ENCODE data around the gene CT45A7.
"Not testable (repeated sequence)": the region's sequence is repeated elsewhere in the genome, so short reads cannot be mapped to it uniquely, and the experiment has no call there.

The CT45A7 gene, protein sequence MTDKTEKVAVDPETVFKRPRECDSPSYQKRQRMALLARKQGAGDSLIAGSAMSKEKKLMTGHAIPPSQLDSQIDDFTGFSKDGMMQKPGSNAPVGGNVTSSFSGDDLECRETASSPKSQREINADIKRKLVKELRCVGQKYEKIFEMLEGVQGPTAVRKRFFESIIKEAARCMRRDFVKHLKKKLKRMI

DNA sequence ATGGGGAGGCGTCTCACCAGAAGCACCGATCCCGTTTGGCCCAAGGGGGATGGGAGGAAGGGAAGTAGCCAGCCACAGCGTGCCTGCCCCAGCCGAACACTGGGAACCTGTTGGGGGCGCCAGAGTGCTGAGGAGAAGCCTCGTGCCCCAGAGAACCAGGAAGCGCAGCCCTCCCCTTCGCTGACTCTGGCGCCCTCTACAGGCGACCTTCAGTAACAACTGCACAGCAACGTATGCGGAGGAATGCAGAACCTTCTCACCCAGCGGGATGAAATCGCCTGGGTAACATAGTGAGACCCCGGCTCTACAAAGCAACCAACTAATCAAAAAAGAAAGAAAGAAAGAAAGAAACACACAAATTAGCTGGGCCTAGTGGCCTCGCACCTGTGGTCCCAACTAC is at the start of gene CT45A7:
TSS of gene CT45A7 (minus strand) at position 101 of the 400 bp plus-strand sequence. CDS start 3,747 bp downstream, outside the sequence.
- not testable (repeated sequence) for DNase-seq

DNA sequence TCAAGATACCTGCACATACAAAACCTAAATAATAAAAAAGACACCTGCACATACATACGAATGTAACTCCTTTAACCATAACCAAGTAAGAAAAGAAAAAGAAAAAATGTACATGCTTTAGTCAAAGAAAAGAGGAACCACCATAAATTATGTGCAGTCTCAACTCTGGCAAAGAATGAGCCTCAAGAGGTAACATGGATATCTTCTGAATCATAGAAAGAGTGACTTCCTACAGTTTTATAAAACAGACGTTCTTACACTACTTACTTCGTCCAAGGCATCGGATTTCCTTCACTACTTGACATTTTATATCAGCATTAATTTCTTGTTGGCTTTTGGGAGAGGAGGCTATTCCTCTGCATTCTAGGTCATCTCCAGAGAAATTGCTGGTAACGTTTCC is 45.7 kb upstream of the CT45A7 start:
- DNase-seq, result not testable (repeated sequence)

DNA sequence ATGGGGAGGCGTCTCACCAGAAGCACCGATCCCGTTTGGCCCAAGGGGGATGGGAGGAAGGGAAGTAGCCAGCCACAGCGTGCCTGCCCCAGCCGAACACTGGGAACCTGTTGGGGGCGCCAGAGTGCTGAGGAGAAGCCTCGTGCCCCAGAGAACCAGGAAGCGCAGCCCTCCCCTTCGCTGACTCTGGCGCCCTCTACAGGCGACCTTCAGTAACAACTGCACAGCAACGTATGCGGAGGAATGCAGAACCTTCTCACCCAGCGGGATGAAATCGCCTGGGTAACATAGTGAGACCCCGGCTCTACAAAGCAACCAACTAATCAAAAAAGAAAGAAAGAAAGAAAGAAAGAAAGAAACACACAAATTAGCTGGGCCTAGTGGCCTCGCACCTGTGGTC is 34.6 kb upstream of the CT45A7 start, which contains the start of gene CT45A9:
TSS of gene CT45A9 (minus strand) at position 101 of the 400 bp plus-strand sequence. CDS start 3,751 bp downstream, outside the sequence.
- not testable (repeated sequence) for DNase-seq

DNA sequence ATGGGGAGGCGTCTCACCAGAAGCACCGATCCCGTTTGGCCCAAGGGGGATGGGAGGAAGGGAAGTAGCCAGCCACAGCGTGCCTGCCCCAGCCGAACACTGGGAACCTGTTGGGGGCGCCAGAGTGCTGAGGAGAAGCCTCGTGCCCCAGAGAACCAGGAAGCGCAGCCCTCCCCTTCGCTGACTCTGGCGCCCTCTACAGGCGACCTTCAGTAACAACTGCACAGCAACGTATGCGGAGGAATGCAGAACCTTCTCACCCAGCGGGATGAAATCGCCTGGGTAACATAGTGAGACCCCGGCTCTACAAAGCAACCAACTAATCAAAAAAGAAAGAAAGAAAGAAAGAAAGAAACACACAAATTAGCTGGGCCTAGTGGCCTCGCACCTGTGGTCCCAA is 17.4 kb upstream of the CT45A7 start, which contains the start of gene CT45A8:
TSS of gene CT45A8 (minus strand) at position 101 of the 400 bp plus-strand sequence. CDS start 3,755 bp downstream, outside the sequence.
- DNase-seq, result not testable (repeated sequence)

DNA sequence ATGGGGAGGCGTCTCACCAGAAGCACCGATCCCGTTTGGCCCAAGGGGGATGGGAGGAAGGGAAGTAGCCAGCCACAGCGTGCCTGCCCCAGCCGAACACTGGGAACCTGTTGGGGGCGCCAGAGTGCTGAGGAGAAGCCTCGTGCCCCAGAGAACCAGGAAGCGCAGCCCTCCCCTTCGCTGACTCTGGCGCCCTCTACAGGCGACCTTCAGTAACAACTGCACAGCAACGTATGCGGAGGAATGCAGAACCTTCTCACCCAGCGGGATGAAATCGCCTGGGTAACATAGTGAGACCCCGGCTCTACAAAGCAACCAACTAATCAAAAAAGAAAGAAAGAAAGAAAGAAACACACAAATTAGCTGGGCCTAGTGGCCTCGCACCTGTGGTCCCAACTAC is 17.2 kb downstream of the CT45A7 start, which contains the start of gene CT45A2:
TSS of gene CT45A2 (minus strand) at position 101 of the 400 bp plus-strand sequence. CDS start 3,747 bp downstream, outside the sequence.
- DNase-seq, result not testable (repeated sequence)

DNA sequence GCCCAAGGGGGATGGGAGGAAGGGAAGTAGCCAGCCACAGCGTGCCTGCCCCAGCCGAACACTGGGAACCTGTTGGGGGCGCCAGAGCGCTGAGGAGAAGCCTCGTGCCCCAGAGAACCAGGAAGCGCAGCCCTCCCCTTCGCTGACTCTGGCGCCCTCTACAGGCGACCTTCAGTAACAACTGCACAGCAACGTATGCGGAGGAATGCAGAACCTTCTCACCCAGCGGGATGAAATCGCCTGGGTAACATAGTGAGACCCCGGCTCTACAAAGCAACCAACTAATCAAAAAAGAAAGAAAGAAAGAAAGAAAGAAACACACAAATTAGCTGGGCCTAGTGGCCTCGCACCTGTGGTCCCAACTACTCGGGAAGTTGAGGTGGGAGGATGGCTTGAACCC is 34.4 kb downstream of the CT45A7 start, which contains the start of gene CT45A6:
TSS of gene CT45A6 (minus strand) at position 101 of the 400 bp plus-strand sequence. CDS start 3,794 bp downstream, outside the sequence.
- not testable (repeated sequence) for DNase-seq

DNA sequence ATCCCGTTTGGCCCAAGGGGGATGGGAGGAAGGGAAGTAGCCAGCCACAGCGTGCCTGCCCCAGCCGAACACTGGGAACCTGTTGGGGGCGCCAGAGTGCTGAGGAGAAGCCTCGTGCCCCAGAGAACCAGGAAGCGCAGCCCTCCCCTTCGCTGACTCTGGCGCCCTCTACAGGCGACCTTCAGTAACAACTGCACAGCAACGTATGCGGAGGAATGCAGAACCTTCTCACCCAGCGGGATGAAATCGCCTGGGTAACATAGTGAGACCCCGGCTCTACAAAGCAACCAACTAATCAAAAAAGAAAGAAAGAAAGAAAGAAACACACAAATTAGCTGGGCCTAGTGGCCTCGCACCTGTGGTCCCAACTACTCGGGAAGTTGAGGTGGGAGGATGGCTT is 51.7 kb downstream of the CT45A7 start, which contains the start of gene CT45A5:
TSS of gene CT45A5 (minus strand) at position 101 of the 400 bp plus-strand sequence. CDS start 3,774 bp downstream, outside the sequence.
- not testable (repeated sequence) for DNase-seq
